K562 (cell line): Measurements from ENCODE around the gene DTX4. TPM values are rescaled to one million over a fixed set of nuclear protein-coding genes. Genes with fewer than 3 reads are reported as not detected.

Experiments used
- ATAC-seq: fragments of 200-7000 bp; cut with Tn5 transposase; 3 replicates; pipeline ENCODE4 v1.9.1; 2020; ENCODE audit warnings: moderate library complexity
- BruUV-seq: library from RNA; stranded (reverse); fragments of 400-500 nt; replicated peaks from 2 replicates; lab custom pipeline; 2021; lab: Mats Ljungman, UMichigan
- CTCF ChIA-PET: fragments of 300-600 bp; formaldehyde crosslinking; extraction: SDS; loops from one replicate; lab custom pipeline; 2021; ENCODE audit warnings: low intra/inter-chr PET ratio; lab: Yijun Ruan, JAX
- POLR2A ChIA-PET: fragments of 300-600, 350-650 bp; sonication (Branson Sonifier 250); formaldehyde crosslinking; extraction: SDS; loops from one replicate; lab custom pipeline; 2021; ENCODE audit warnings: antibody characterized with exemption, inconsistent platforms; lab: Yijun Ruan, JAX
- DNase-seq, 4 experiments: peaks; one replicate each; pipeline versions ENCODE4 v3.0.0 to v3.0.0-alpha.2; 2011 to 2018; ENCODE audit warnings: low spot score in 3 of 4, mixed read lengths in 3 of 4; ENCODE audit errors: extremely low read depth in 1 of 4
- FAIRE-seq: peaks from 2 replicates; lab custom pipeline; 2011; peaks lifted over from hg19 to GRCh38; lab: Jason Lieb, UNC
- H2AFZ ChIP-seq: 2 replicates; pipeline ENCODE4 v1.6.0; 2011; ENCODE audit warnings: low read depth, low read length, control low read depth, inconsistent platforms
- H3K27ac ChIP-seq: fragments of 200-600 bp; 3 replicates; pipeline ENCODE4 v1.8.0; 2011; ENCODE audit warnings: low read depth, mild to moderate bottlenecking, control low read depth, inconsistent platforms, low read length, moderate library complexity, mixed read lengths; ENCODE audit errors: extremely low read depth
- H3K27me3 ChIP-seq, 2 experiments: fragments of 300-600 bp in 1 of 2; 2 replicates in 1 of 2; 3 replicates in 1 of 2; pipeline versions ENCODE4 v1.6.0 to v1.8.0; 2011; ENCODE audit warnings: inconsistent platforms in 2 of 2, low read length in 2 of 2, mild to moderate bottlenecking in 1 of 2, mixed read lengths in 1 of 2, moderate library complexity in 1 of 2; ENCODE audit not compliant: control insufficient read depth in 2 of 2, insufficient read depth in 2 of 2
- H3K36me3 ChIP-seq: fragments of 300-600 bp; 3 replicates; pipeline ENCODE4 v1.8.0; 2011; ENCODE audit warnings: mild to moderate bottlenecking, low read length, inconsistent platforms; ENCODE audit not compliant: control insufficient read depth, insufficient read depth
- H3K4me1 ChIP-seq, 2 experiments: fragments of 200-600 bp in 1 of 2; replicated peaks in 1 of 2; 2 replicates in 1 of 2; 3 replicates in 1 of 2; pipeline versions ENCODE4 v1.5.1 to v1.8.0; 2011; ENCODE audit warnings: inconsistent platforms in 2 of 2, low read length in 2 of 2, mild to moderate bottlenecking in 1 of 2, mixed read lengths in 1 of 2, moderate library complexity in 1 of 2; ENCODE audit not compliant: control insufficient read depth in 2 of 2, insufficient read depth in 2 of 2
- H3K4me2 ChIP-seq: 2 replicates; pipeline ENCODE4 v1.6.1; 2011; ENCODE audit warnings: low read length, control low read depth, inconsistent platforms, mixed read lengths; ENCODE audit not compliant: insufficient read depth
- H3K4me3 ChIP-seq: fragments of 200-600 bp; sonication (generic), shearing (Covaris generic); 2 replicates; pipeline ENCODE4 v1.5.1; 2016; ENCODE audit warnings: control low read depth, inconsistent platforms
- H3K79me2 ChIP-seq: fragments of 200-600 bp; 3 replicates; pipeline ENCODE4 v1.8.0; 2011; ENCODE audit warnings: low read length, inconsistent platforms; ENCODE audit not compliant: control insufficient read depth, insufficient read depth
- H3K9ac ChIP-seq, 2 experiments: 2 replicates each; pipeline versions ENCODE4 v1.6.0 to v1.6.1; 2011; ENCODE audit warnings: low read depth in 2 of 2, low read length in 2 of 2, control low read depth in 1 of 2, inconsistent platforms in 1 of 2, mild to moderate bottlenecking in 1 of 2, mixed read lengths in 1 of 2; ENCODE audit not compliant: insufficient read depth in 1 of 2
- H3K9me1 ChIP-seq: one replicate; pipeline ENCODE4 v1.6.0; 2011; ENCODE audit warnings: inconsistent platforms, mild to moderate bottlenecking, low read length, moderate library complexity; ENCODE audit not compliant: control insufficient read depth, insufficient read depth
- H3K9me3 ChIP-seq: replicated peaks from 2 replicates; pipeline ENCODE4 v1.5.1; 2011; ENCODE audit warnings: low read depth, low read length, inconsistent platforms; ENCODE audit not compliant: control insufficient read depth, insufficient read depth
- H4K20me1 ChIP-seq: replicated peaks from 2 replicates; pipeline ENCODE4 v1.6.1; 2011; ENCODE audit warnings: low read length, inconsistent platforms, mixed read lengths; ENCODE audit not compliant: control insufficient read depth, insufficient read depth
- CCAR2 ChIP-seq: fragments of 200-400 bp; formaldehyde crosslinking; IDR thresholded peaks from 2 replicates; pipeline ENCODE4 v1.6.1; 2017; ENCODE audit warnings: mild to moderate bottlenecking, low read depth, low read length
- CHD4 ChIP-seq: fragments of 200-600 bp; sonication (generic); IDR thresholded peaks from 3 replicates; pipeline ENCODE4 v1.6.1; 2012; ENCODE audit warnings: low read depth, mild to moderate bottlenecking, mixed read lengths, low read length, inconsistent platforms; ENCODE audit not compliant: insufficient read depth, insufficient replicate concordance, poor library complexity, severe bottlenecking
- HIVEP1 ChIP-seq: fragments of 250-450 bp; sonication (Bioruptor Pico); IDR thresholded peaks from 2 replicates; pipeline ENCODE4 v1.4.0; 2020; ENCODE audit warnings: mild to moderate bottlenecking
- HNRNPK ChIP-seq: fragments of 200-400 bp; formaldehyde crosslinking; IDR thresholded peaks from one replicate; pipeline ENCODE4 v1.6.1; 2018; ENCODE audit warnings: mild to moderate bottlenecking, low read depth, low read length; ENCODE audit not compliant: poor library complexity, severe bottlenecking
- KLF1 ChIP-seq: fragments of 450-650 bp; IDR thresholded peaks from 2 replicates; pipeline ENCODE4 v1.6.1; 2016; ENCODE audit warnings: missing genetic modification characterization, missing compliant biosample characterization
- RAD51 ChIP-seq: fragments of 450-650 bp; IDR thresholded peaks from 2 replicates; pipeline ENCODE4 v1.7.1; 2016; ENCODE audit warnings: low read depth, mild to moderate bottlenecking, borderline replicate concordance
- SRSF3 ChIP-seq: fragments of 200-400 bp; formaldehyde crosslinking; IDR thresholded peaks from 2 replicates; pipeline ENCODE4 v1.6.1; 2016; ENCODE audit warnings: mild to moderate bottlenecking, low read length, moderate library complexity; ENCODE audit not compliant: insufficient read depth
- TOE1 ChIP-seq, 2 experiments: fragments of 450-650 bp in 1 of 2; sonication (generic) in 1 of 2; formaldehyde crosslinking in 1 of 2; IDR thresholded peaks; 2 replicates each; pipeline versions ENCODE4 v1.7.1 to v1.8.0; 2016 to 2022; ENCODE audit warnings: borderline replicate concordance in 2 of 2, mild to moderate bottlenecking in 2 of 2, antibody characterized with exemption in 1 of 2, inconsistent platforms in 1 of 2, low read depth in 1 of 2, missing genetic modification reagents in 1 of 2, moderate library complexity in 1 of 2
- ZNF398 ChIP-seq: fragments of 250-450 bp; sonication (Bioruptor Pico); IDR thresholded peaks from 2 replicates; pipeline ENCODE4 v1.8.0; 2021; ENCODE audit warnings: moderate library complexity, mild to moderate bottlenecking, inconsistent platforms
- WGBS: fragments of 100-300 bp; shearing (Covaris generic); methylation state at CpG from one replicate; pipeline ENCODE4 v1.1.6; 2016; ENCODE audit warnings: low coverage, mixed read lengths; ENCODE audit not compliant: insufficient coverage; ENCODE audit errors: missing lambda C conversion rate; 5-methylcytosine and 5-hydroxymethylcytosine counted together
- in situ Hi-C: fragments of 300-500 bp; cut with MboI; formaldehyde crosslinking; loops from 4 replicates; pipeline ENCODE4 v1.15.0; 2018; ENCODE audit warnings: inconsistent platforms, mixed read lengths
- intact Hi-C: fragments of 100-400 bp; cut with micrococcal nuclease; formaldehyde crosslinking; loops from 2 replicates; pipeline ENCODE4 v1.14.2; 2022
- polyA plus RNA-seq, 8 experiments: library from polyadenylated mRNA; depleted of rRNA in 4 of 8; stranded (reverse) in 5 of 8; unstranded in 3 of 8; fragments of >200 nt; fragmentation: Nextera tagmentation in 2 of 8; fragmentation: Illumina TruSeq in 1 of 8; extraction: Ambion mirVana in 2 of 8; extraction: Trizol in 1 of 8; gene quantifications; 2 replicates each; pipeline versions ENCODE4 v1.2.1 to v1.2.3, GENCODE V29; 2011 to 2014; ENCODE audit warnings: inconsistent platforms in 1 of 8, missing spikeins in 1 of 8
- total RNA-seq, 7 experiments: library from RNA; depleted of rRNA in 6 of 7; stranded (reverse); fragments of >200 nt in 6 of 7; fragmentation: Illumina TruSeq in 2 of 7; extraction: Trizol in 2 of 7; gene quantifications; 2 replicates each; pipeline versions ENCODE4 v1.2.1 to v1.2.3, GENCODE V29; 2011 to 2021; ENCODE audit warnings: low replicate concordance in 1 of 7
- TF ChIP-seq, protein P1 (sequence below): fragments of 250-450 bp; sonication (Bioruptor Pico); IDR thresholded peaks from 2 replicates; pipeline ENCODE4 v1.4.0; 2020
- TF ChIP-seq, protein P2 (sequence below): fragments of 450-650 bp; IDR thresholded peaks from 2 replicates; pipeline ENCODE4 v1.7.0; 2016; ENCODE audit warnings: borderline replicate concordance
- TF ChIP-seq, protein P3 (sequence below): fragments of 250-450 bp; sonication (Bioruptor Pico); IDR thresholded peaks from 2 replicates; pipeline ENCODE4 v1.4.0; 2020; ENCODE audit warnings: borderline replicate concordance

Gene DTX4
- total and polyA plus RNA-seq, 9 of the 15 experiments (the other 6 are each of a cell fraction or from before 2014, with no cell fraction given), result 0.03 to 0.47 (median 0.04) TPM; not detected in 4

- no peak for FAIRE-seq
- BruUV-seq, result no TSS peak
- Histone ChIP-seq H3K9me3 (no peaks in the 10 kb centered on the region), H3K79me2 (no peaks in the 10 kb centered on the region), H3K4me3 (no peak overlapping the region), H3K9me1 (no peaks in the 10 kb centered on the region), H3K27ac (no peak overlapping the region), H2AFZ (no peak overlapping the region), H3K4me1 (peaks cover 2 to 3% of the 10 kb centered on the region in 2 experiments; a peak in 3 of 5 replicates), H3K27me3 (no peaks in the 10 kb centered on the region), H4K20me1 (no peaks in the 10 kb centered on the region), H3K36me3 (no peaks in the 10 kb centered on the region), H3K4me2 (no peak overlapping the region), H3K9ac (no peak overlapping the region)
- in situ Hi-C loops (loop anchor here (25.0 kb wide), 1 partner anchor 500 kb away; no protein-coding TSS in a partner anchor), intact Hi-C loops (loop anchor here (2.0 kb wide), 1 partner anchor 178 kb away; no protein-coding TSS in a partner anchor)
- ChIA-PET POLR2A (no interaction called here), CTCF (interaction anchor here (2.1 kb wide), 1 partner anchor 84 kb away, joined by 8 read pairs; no protein-coding TSS in a partner anchor)
- WGBS, result 45% methylated on average over 17 of the region's 17 CpGs
- DNase-seq, result no peak
- ATAC-seq, result no peak
- no peak for TF ChIP-seq HIVEP1
- no peak for TF ChIP-seq ZNF398
- no peak for TF ChIP-seq RAD51
- TF ChIP-seq, protein P1, sequence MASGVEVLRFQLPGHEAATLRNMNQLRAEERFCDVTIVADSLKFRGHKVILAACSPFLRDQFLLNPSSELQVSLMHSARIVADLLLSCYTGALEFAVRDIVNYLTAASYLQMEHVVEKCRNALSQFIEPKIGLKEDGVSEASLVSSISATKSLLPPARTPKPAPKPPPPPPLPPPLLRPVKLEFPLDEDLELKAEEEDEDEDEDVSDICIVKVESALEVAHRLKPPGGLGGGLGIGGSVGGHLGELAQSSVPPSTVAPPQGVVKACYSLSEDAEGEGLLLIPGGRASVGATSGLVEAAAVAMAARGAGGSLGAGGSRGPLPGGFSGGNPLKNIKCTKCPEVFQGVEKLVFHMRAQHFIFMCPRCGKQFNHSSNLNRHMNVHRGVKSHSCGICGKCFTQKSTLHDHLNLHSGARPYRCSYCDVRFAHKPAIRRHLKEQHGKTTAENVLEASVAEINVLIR (CRISPR knock-in tag), result no peak
- no peak for TF ChIP-seq TOE1 (IDR thresholded peaks at IDR 0.05; ENCODE audit: borderline replicate concordance)
- TF ChIP-seq TOE1 (CRISPR knock-in tag; IDR thresholded peaks at IDR 0.05; ENCODE audit: borderline replicate concordance, low read depth), result no peak
- TF ChIP-seq CHD4, result no peak
- TF ChIP-seq, protein P2, sequence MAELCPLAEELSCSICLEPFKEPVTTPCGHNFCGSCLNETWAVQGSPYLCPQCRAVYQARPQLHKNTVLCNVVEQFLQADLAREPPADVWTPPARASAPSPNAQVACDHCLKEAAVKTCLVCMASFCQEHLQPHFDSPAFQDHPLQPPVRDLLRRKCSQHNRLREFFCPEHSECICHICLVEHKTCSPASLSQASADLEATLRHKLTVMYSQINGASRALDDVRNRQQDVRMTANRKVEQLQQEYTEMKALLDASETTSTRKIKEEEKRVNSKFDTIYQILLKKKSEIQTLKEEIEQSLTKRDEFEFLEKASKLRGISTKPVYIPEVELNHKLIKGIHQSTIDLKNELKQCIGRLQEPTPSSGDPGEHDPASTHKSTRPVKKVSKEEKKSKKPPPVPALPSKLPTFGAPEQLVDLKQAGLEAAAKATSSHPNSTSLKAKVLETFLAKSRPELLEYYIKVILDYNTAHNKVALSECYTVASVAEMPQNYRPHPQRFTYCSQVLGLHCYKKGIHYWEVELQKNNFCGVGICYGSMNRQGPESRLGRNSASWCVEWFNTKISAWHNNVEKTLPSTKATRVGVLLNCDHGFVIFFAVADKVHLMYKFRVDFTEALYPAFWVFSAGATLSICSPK, result no peak
- no peak for TF ChIP-seq KLF1 (tag)
- no peak for TF ChIP-seq SRSF3
- TF ChIP-seq CCAR2, result no peak
- no peak for TF ChIP-seq HNRNPK
- TF ChIP-seq, protein P3, sequence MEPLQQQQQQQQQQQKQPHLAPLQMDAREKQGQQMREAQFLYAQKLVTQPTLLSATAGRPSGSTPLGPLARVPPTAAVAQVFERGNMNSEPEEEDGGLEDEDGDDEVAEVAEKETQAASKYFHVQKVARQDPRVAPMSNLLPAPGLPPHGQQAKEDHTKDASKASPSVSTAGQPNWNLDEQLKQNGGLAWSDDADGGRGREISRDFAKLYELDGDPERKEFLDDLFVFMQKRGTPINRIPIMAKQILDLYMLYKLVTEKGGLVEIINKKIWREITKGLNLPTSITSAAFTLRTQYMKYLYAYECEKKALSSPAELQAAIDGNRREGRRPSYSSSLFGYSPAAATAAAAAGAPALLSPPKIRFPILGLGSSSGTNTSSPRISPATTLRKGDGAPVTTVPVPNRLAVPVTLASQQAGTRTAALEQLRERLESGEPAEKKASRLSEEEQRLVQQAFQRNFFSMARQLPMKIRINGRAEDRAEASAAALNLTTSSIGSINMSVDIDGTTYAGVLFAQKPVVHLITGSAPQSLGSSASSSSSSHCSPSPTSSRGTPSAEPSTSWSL (CRISPR knock-in tag), result no peak
Observed at GRCh38 chr11:59137190-59137589, 34.7 kb upstream of the DTX4 start.
